Naive B cell (primary cell): ENCODE data around the gene PPP1R37. TPM values are rescaled to one million over a fixed set of nuclear protein-coding genes. Genes with fewer than 3 reads are reported as not detected.
"Not testable (repeated sequence)": the region's sequence is repeated elsewhere in the genome, so short reads cannot be mapped to it uniquely, and the experiment has no call there.

Experiments used
- ATAC-seq, 2 donors: fragments of 150-1000 bp; cut with Tn5 transposase; 2 replicates each; pipeline ENCODE4 v1.10.0; 2021; ENCODE audit warnings: low read depth in 2 of 2, mild to moderate bottlenecking in 2 of 2, moderate library complexity in 2 of 2
- DNase-seq: peaks from one replicate; pipeline ENCODE4 v3.0.0; 2022
- H3K27ac Mint-ChIP-seq, 6 donors: one replicate each; pipeline ENCODE4 v1.8.0; 2020 to 2022; ENCODE audit warnings: mild to moderate bottlenecking in 6 of 6, mixed read lengths in 6 of 6, moderate library complexity in 5 of 6, inconsistent platforms in 2 of 6
- H3K27me3 Mint-ChIP-seq, 3 donors: one replicate each; pipeline ENCODE4 v1.8.0; 2021 to 2022; ENCODE audit warnings: mixed read lengths in 3 of 3, mild to moderate bottlenecking in 1 of 3
- H3K36me3 Mint-ChIP-seq, 2 donors: one replicate each; pipeline ENCODE4 v1.8.0; 2020 to 2022; ENCODE audit warnings: mixed read lengths in 2 of 2, inconsistent platforms in 1 of 2, mild to moderate bottlenecking in 1 of 2
- H3K4me1 Mint-ChIP-seq, 3 donors: one replicate each; pipeline ENCODE4 v1.8.0; 2020 to 2022; ENCODE audit warnings: mixed read lengths in 3 of 3, inconsistent platforms in 1 of 3, mild to moderate bottlenecking in 1 of 3, moderate library complexity in 1 of 3
- H3K4me3 Mint-ChIP-seq, 8 donors: one replicate each; pipeline ENCODE4 v1.8.0; 2020 to 2022; ENCODE audit warnings: mild to moderate bottlenecking in 8 of 8, mixed read lengths in 8 of 8, moderate library complexity in 8 of 8, inconsistent platforms in 2 of 8
- H3K9me3 Mint-ChIP-seq, 7 donors: one replicate each; pipeline ENCODE4 v1.8.0; 2020 to 2022; ENCODE audit warnings: mixed read lengths in 7 of 7, mild to moderate bottlenecking in 5 of 7, inconsistent platforms in 2 of 7, moderate library complexity in 1 of 7
- polyA plus RNA-seq, 6 donors: library from polyadenylated mRNA; unstranded; fragments of 300-500 nt; fragmentation: Illumina TruSeq; gene quantifications; one replicate each; pipeline ENCODE4 v1.2.3, GENCODE V29; 2021; ENCODE audit warnings: low read depth in 6 of 6

The PPP1R37 gene
- polyA plus RNA-seq, 6 donors from 2014 or later: 0.20 to 1.4 (median 0.32) TPM; not detected in 1

GRCh38 chr19:45101806-45102205, 8.8 kb downstream of the PPP1R37 start:
- Mint-ChIP-seq H3K27ac (peak overlapping the region in 2 of 6 donors; percentile 46 to 81), H3K36me3 (no peaks in the 10 kb centered on the region), H3K4me1 (peaks cover 58 to 86% (median 79%) of the 10 kb centered on the region in 3 donors), H3K27me3 (no peaks in the 10 kb centered on the region), H3K4me3 (peak overlapping the region in 3 of 8 donors; percentile 18 to 61 (median 21)), H3K9me3 (no peaks in the 10 kb centered on the region)
- DNase-seq (no peak), ATAC-seq (no peak)

- no peaks in the 10 kb centered on the region for H3K36me3 Mint-ChIP-seq
- H3K9me3 Mint-ChIP-seq: no peaks in the 10 kb centered on the region
- no peak for ATAC-seq
- H3K27me3 Mint-ChIP-seq: no peaks in the 10 kb centered on the region
- DNase-seq: no peak
- H3K4me1 Mint-ChIP-seq: peaks cover 52 to 80% (median 80%) of the 10 kb centered on the region in 3 donors
- peak overlapping the region in 3 of 8 donors; percentile 12 to 83 (median 19) for H3K4me3 Mint-ChIP-seq
- peak overlapping the region in 1 of 6 donors; percentile 84 for H3K27ac Mint-ChIP-seq
These were observed 9.5 kb downstream of the PPP1R37 start for GRCh38 chr19:45102481-45102880.

GRCh38 chr19:45103156-45103507, 10.2 kb downstream of the PPP1R37 start:
- H3K4me3 Mint-ChIP-seq: peak overlapping the region in 7 of 8 donors; percentile 40 to 85 (median 74)
- H3K27me3 Mint-ChIP-seq: no peaks in the 10 kb centered on the region
- no peaks in the 10 kb centered on the region for H3K36me3 Mint-ChIP-seq
- peaks cover 52 to 80% (median 80%) of the 10 kb centered on the region in 3 donors for H3K4me1 Mint-ChIP-seq
- peak overlapping the region in 4 of 6 donors; percentile 66 to 94 (median 79) for H3K27ac Mint-ChIP-seq
- no peaks in the 10 kb centered on the region for H3K9me3 Mint-ChIP-seq
- ATAC-seq (peak; percentile 86 to 89), DNase-seq (peak; percentile 31)

- ATAC-seq (peak; percentile 65 to 66), DNase-seq (no peak)
- peaks cover 52 to 80% (median 79%) of the 10 kb centered on the region in 3 donors for H3K4me1 Mint-ChIP-seq
- H3K27me3 Mint-ChIP-seq: no peaks in the 10 kb centered on the region
- peak overlapping the region; percentile 33 to 94 (median 78) for H3K27ac Mint-ChIP-seq
- peak overlapping the region; percentile 17 to 85 (median 70) for H3K4me3 Mint-ChIP-seq
- H3K9me3 Mint-ChIP-seq: no peaks in the 10 kb centered on the region
- H3K36me3 Mint-ChIP-seq: no peaks in the 10 kb centered on the region
These were observed 10.7 kb downstream of the PPP1R37 start for GRCh38 chr19:45103508-45104319.

GRCh38 chr19:45104658-45105349, 11.8 kb downstream of the PPP1R37 start:
- ATAC-seq (no peak), DNase-seq (no peak)
- H3K36me3 Mint-ChIP-seq: no peaks in the 10 kb centered on the region

GRCh38 chr19:45106363-45106762, 13.4 kb downstream of the PPP1R37 start:
- H3K9me3 Mint-ChIP-seq, ATAC-seq, DNase-seq, H3K27me3 Mint-ChIP-seq, H3K36me3 Mint-ChIP-seq: not testable (repeated sequence)
- Mint-ChIP-seq H3K4me3 (peak overlapping the region in 1 of 8 donors; percentile 44), H3K4me1 (peaks cover 42 to 82% (median 77%) of the 10 kb centered on the region in 3 donors), H3K27ac (peak overlapping the region in 2 of 6 donors; percentile 27 to 54)

More at GRCh38 chr19:45104658-45105349, 11.8 kb downstream of the PPP1R37 start:
- Mint-ChIP-seq H3K27me3 (no peaks in the 10 kb centered on the region), H3K4me3 (peak overlapping the region in 6 of 8 donors; percentile 24 to 81 (median 72)), H3K4me1 (peaks cover 46 to 79% (median 74%) of the 10 kb centered on the region in 3 donors), H3K27ac (peak overlapping the region in 3 of 6 donors; percentile 63 to 95 (median 84)), H3K9me3 (no peaks in the 10 kb centered on the region)

- Mint-ChIP-seq H3K4me1 (peaks cover 46 to 83% (median 77%) of the 10 kb centered on the region in 3 donors), H3K4me3 (peak overlapping the region in 4 of 8 donors; percentile 33 to 65 (median 52)), H3K9me3 (no peaks in the 10 kb centered on the region), H3K27me3 (no peaks in the 10 kb centered on the region), H3K36me3 (no peaks in the 10 kb centered on the region), H3K27ac (peak overlapping the region in 3 of 6 donors; percentile 38 to 76 (median 50))
- ATAC-seq: no peak
- DNase-seq: no peak
These were observed 14.7 kb downstream of the PPP1R37 start for GRCh38 chr19:45107621-45108150.

- Mint-ChIP-seq H3K27me3 (no peaks in the 10 kb centered on the region), H3K27ac (peak overlapping the region in 1 of 6 donors; percentile 50), H3K4me3 (no peak overlapping the region), H3K4me1 (peaks cover 27 to 79% (median 75%) of the 10 kb centered on the region in 3 donors), H3K36me3 (no peaks in the 10 kb centered on the region), H3K9me3 (no peaks in the 10 kb centered on the region)
- DNase-seq: no peak
- ATAC-seq: no peak
These were observed 17.9 kb downstream of the PPP1R37 start for GRCh38 chr19:45110851-45111266.

GRCh38 chr19:45112111-45112827, 19.3 kb downstream of the PPP1R37 start:
- peaks cover 34 to 88% (median 75%) of the 10 kb centered on the region in 3 donors for H3K4me1 Mint-ChIP-seq
- H3K9me3 Mint-ChIP-seq: no peaks in the 10 kb centered on the region
- H3K36me3 Mint-ChIP-seq: no peaks in the 10 kb centered on the region
- ATAC-seq (no peak), DNase-seq (no peak)
- peak overlapping the region in 2 of 6 donors; percentile 47 to 59 for H3K27ac Mint-ChIP-seq
- no peaks in the 10 kb centered on the region for H3K27me3 Mint-ChIP-seq
- no peak overlapping the region for H3K4me3 Mint-ChIP-seq

- peak overlapping the region in 1 of 6 donors; percentile 78 for H3K27ac Mint-ChIP-seq
- ATAC-seq (no peak), DNase-seq (no peak)
- H3K4me1 Mint-ChIP-seq: peaks cover 39 to 89% (median 75%) of the 10 kb centered on the region in 3 donors
- H3K4me3 Mint-ChIP-seq: peak overlapping the region in 3 of 8 donors; percentile 15 to 80 (median 55)
- H3K36me3 Mint-ChIP-seq: no peaks in the 10 kb centered on the region
- H3K9me3 Mint-ChIP-seq: no peaks in the 10 kb centered on the region
- H3K27me3 Mint-ChIP-seq: no peaks in the 10 kb centered on the region
These were observed 20.6 kb downstream of the PPP1R37 start for GRCh38 chr19:45113628-45114027.

GRCh38 chr19:45114116-45114515, 21.1 kb downstream of the PPP1R37 start:
- Mint-ChIP-seq H3K27ac (peak overlapping the region in 2 of 6 donors; percentile 59 to 78), H3K27me3 (no peaks in the 10 kb centered on the region), H3K4me3 (peak overlapping the region in 2 of 8 donors; percentile 18 to 55), H3K36me3 (no peaks in the 10 kb centered on the region), H3K4me1 (peaks cover 43 to 89% (median 78%) of the 10 kb centered on the region in 3 donors), H3K9me3 (no peaks in the 10 kb centered on the region)
- peak in 1 of 2 donors; percentile 30 for ATAC-seq
- DNase-seq: no peak

GRCh38 chr19:45115809-45116615, 23.0 kb downstream of the PPP1R37 start:
- Mint-ChIP-seq H3K4me1 (peaks cover 43 to 92% (median 88%) of the 10 kb centered on the region in 3 donors), H3K36me3 (no peaks in the 10 kb centered on the region), H3K27me3 (no peaks in the 10 kb centered on the region), H3K27ac (peak overlapping the region in 3 of 6 donors; percentile 15 to 74 (median 66)), H3K9me3 (no peaks in the 10 kb centered on the region), H3K4me3 (peak overlapping the region in 3 of 8 donors; percentile 40 to 72 (median 50))
- DNase-seq (no peak), ATAC-seq (no peak)
